TTC549 (cell line): Measurements from ENCODE around the gene FHIT.

ENCODE experiments used
- FAIRE-seq: peaks from 2 replicates; lab custom pipeline; 2012; peaks lifted over from hg19 to GRCh38; lab: Jason Lieb, UNC

The FHIT gene

GRCh38 chr3:59788133-59788532, 1463.1 kb downstream of the FHIT start:
- no peak for FAIRE-seq

GRCh38 chr3:59786374-59786773, 1464.9 kb downstream of the FHIT start:
- no peak for FAIRE-seq

GRCh38 chr3:59784164-59784563, 1467.1 kb downstream of the FHIT start:
- FAIRE-seq, result no peak

GRCh38 chr3:59783468-59783988, 1467.7 kb downstream of the FHIT start:
- FAIRE-seq, result no peak

- FAIRE-seq, result no peak
Measured at GRCh38 chr3:59782664-59783063, 1468.6 kb downstream of the FHIT start.

- FAIRE-seq, result no peak
Measured at GRCh38 chr3:59780209-59780608, 1471.0 kb downstream of the FHIT start.

- FAIRE-seq, result no peak
Measured at GRCh38 chr3:59779260-59779659, 1472.0 kb downstream of the FHIT start.

GRCh38 chr3:59777667-59778077, 1473.6 kb downstream of the FHIT start:
- no peak for FAIRE-seq

- no peak for FAIRE-seq
Measured at GRCh38 chr3:59777066-59777465, 1474.2 kb downstream of the FHIT start.

- no peak for FAIRE-seq
Measured at GRCh38 chr3:59775761-59776325, 1475.4 kb downstream of the FHIT start.

GRCh38 chr3:59775106-59775505, 1476.1 kb downstream of the FHIT start:
- FAIRE-seq, result no peak

- FAIRE-seq, result no peak
Measured at GRCh38 chr3:59774634-59775033, 1476.6 kb downstream of the FHIT start.

GRCh38 chr3:59774000-59774399, 1477.3 kb downstream of the FHIT start:
- no peak for FAIRE-seq

GRCh38 chr3:59772416-59773408, 1478.5 kb downstream of the FHIT start:
- no peak for FAIRE-seq

- FAIRE-seq, result no peak
Measured at GRCh38 chr3:59771768-59772181, 1479.5 kb downstream of the FHIT start.

- FAIRE-seq, result no peak
Measured at GRCh38 chr3:59769127-59769750, 1482.0 kb downstream of the FHIT start.

GRCh38 chr3:59766200-59766872, 1484.9 kb downstream of the FHIT start:
- FAIRE-seq, result no peak

- no peak for FAIRE-seq
Measured at GRCh38 chr3:59764171-59764570, 1487.1 kb downstream of the FHIT start.

GRCh38 chr3:59762941-59763340, 1488.3 kb downstream of the FHIT start:
- no peak for FAIRE-seq

GRCh38 chr3:59759298-59760031, 1491.8 kb downstream of the FHIT start:
- FAIRE-seq, result no peak

GRCh38 chr3:59758672-59759071, 1492.6 kb downstream of the FHIT start:
- FAIRE-seq, result no peak

GRCh38 chr3:59756934-59757333, 1494.3 kb downstream of the FHIT start:
- no peak for FAIRE-seq
